ENCODE measurements around the gene NOTCH4. TPM values are rescaled to one million over a fixed set of nuclear protein-coding genes. Genes with fewer than 3 reads are reported as not detected.

The NOTCH4 gene
- total and polyA plus RNA-seq, 9 of the 15 experiments (the other 6 are each of a cell fraction or from before 2014, with no cell fraction given) = 0.24 to 4.3 (median 1.7) TPM

GRCh38 chr6:32188381-32189068 is 35.3 kb downstream of the NOTCH4 start:
- Histone ChIP-seq H3K36me3 (ENCODE audit: control insufficient read depth, insufficient read depth, low read length) (peaks cover 42% of the 10 kb centered on the region; the same call in 2 of the 3 replicates), H3K27me3 (ENCODE audit: control insufficient read depth in 2 of 2, insufficient read depth in 2 of 2, low read length in 2 of 2) (no peaks in the 10 kb centered on the region), H3K9me3 (replicated peaks; ENCODE audit: control insufficient read depth, insufficient read depth, low read depth, low read length) (no peaks in the 10 kb centered on the region), H3K4me1 (replicated peaks in 1 of 2; ENCODE audit: control insufficient read depth in 2 of 2, insufficient read depth in 2 of 2, low read length in 2 of 2) (peaks cover 66 to 74% of the 10 kb centered on the region in 2 experiments), H2AFZ (ENCODE audit: low read depth, low read length) (no peak overlapping the region), H3K4me3 (peak overlapping the region; percentile 79), H3K9me1 (ENCODE audit: control insufficient read depth, insufficient read depth, low read length) (no peaks in the 10 kb centered on the region), H4K20me1 (replicated peaks; ENCODE audit: control insufficient read depth, insufficient read depth, low read length) (no peaks in the 10 kb centered on the region), H3K9ac (ENCODE audit: insufficient read depth in 1 of 2, low read depth in 2 of 2, low read length in 2 of 2) (peak overlapping the region; percentile 89 to 95), H3K27ac (ENCODE audit: extremely low read depth, low read depth, low read length) (peak overlapping the region; percentile 93), H3K79me2 (ENCODE audit: control insufficient read depth, insufficient read depth, low read length) (peaks cover 65% of the 10 kb centered on the region), H3K4me2 (ENCODE audit: insufficient read depth, low read length) (peak overlapping the region; percentile 90)
- no peak for FAIRE-seq
- 5% methylated on average over 12 of the region's 13 CpGs for WGBS (ENCODE audit: insufficient coverage, low coverage, missing lambda C conversion rate)
- peak in 1 of 4 experiments; percentile 41 for DNase-seq (ENCODE audit: extremely low read depth in 1 of 4, low spot score in 3 of 4)
- POLR2A ChIA-PET = interaction anchor here (0.5 to 2.5 kb wide), 9 partner anchors 9 to 498 kb away, joined by 3 to 8 read pairs (median 3); no protein-coding TSS in a partner anchor
- no TSS peak for BruUV-seq (replicated peaks)
- intact Hi-C loops (cut with micrococcal nuclease) = no loop called here
- CTCF ChIA-PET (ENCODE audit: low intra/inter-chr PET ratio) = no interaction called here
- in situ Hi-C loops (cut with MboI) = no loop called here
- ATAC-seq = peak; percentile 9
- TF ChIP-seq SMARCA4 (IDR thresholded peaks at IDR 0.05) (peak; percentile 9; the same call in 1 of the 2 replicates), MAX (CRISPR knock-in tag; IDR thresholded peaks at IDR 0.05) (no peak), PHF21A (IDR thresholded peaks at IDR 0.05; ENCODE audit: borderline replicate concordance, low read depth) (peak; percentile 7; the same call in 1 of the 2 replicates), TRIM28 (IDR thresholded peaks at IDR 0.05) (0 out of 2 replicates have a peak, but pooled peaks have one; percentile 19), POLR2B (IDR thresholded peaks at IDR 0.05; ENCODE audit: low read depth, partially characterized antibody) (peak; percentile 43), SUPT5H (IDR thresholded peaks at IDR 0.05) (peak; percentile 24; the same call in 1 of the 2 replicates), PATZ1 (CRISPR knock-in tag; IDR thresholded peaks at IDR 0.05; ENCODE audit: borderline replicate concordance) (no peak), SIN3A (IDR thresholded peaks at IDR 0.05; ENCODE audit: borderline replicate concordance in 2 of 2, control insufficient read depth in 1 of 2, low read depth in 2 of 2, low read length in 2 of 2) (peak in 1 of 2 experiments; percentile 77; a peak in 1 of 4 replicates), EGR1 (conservative IDR thresholded peaks at IDR 0.05) (peak; percentile 29; the same call in 1 of the 2 replicates), IRF2 (CRISPR knock-in tag; IDR thresholded peaks at IDR 0.05) (no peak), MNT (conservative IDR thresholded peaks at IDR 0.05) (peak; percentile 48 to 80; a peak in 3 of 4 replicates), CXXC5 (CRISPR knock-in tag; IDR thresholded peaks at IDR 0.05) (0 out of 2 replicates have a peak, but pooled peaks have one; percentile 20)

All from K562 (cell line).